WTC11 (cell line): Measurements from ENCODE around the gene TTC7B. TPM values are rescaled to one million over a fixed set of nuclear protein-coding genes. Genes with fewer than 3 reads are reported as not detected.

ENCODE experiments used
- ATAC-seq: fragments of 200-7000 bp; cut with Tn5 transposase; 2 replicates; pipeline ENCODE4 v1.10.0; 2021; ENCODE audit warnings: mild to moderate bottlenecking, moderate library complexity
- CTCF ChIA-PET: fragments of 300-600 bp; sonication (Branson Sonifier 250); formaldehyde crosslinking; loops from one replicate; lab custom pipeline; 2021; ENCODE audit warnings: antibody characterized with exemption; lab: Charles Lee
- POLR2A ChIA-PET: fragments of 350-600 bp; sonication (Branson Sonifier 250); formaldehyde crosslinking; loops from one replicate; lab custom pipeline; 2021; ENCODE audit warnings: antibody characterized with exemption; lab: Charles Lee
- DNase-seq: peaks from one replicate; pipeline ENCODE4 v3.0.0; 2021; ENCODE audit warnings: low spot score
- H3K27ac Mint-ChIP-seq: 2 replicates; pipeline ENCODE4 v1.8.0; 2021; ENCODE audit warnings: mixed read lengths
- H3K27me3 Mint-ChIP-seq: 2 replicates; pipeline ENCODE4 v1.8.0; 2021; ENCODE audit warnings: low read depth, mild to moderate bottlenecking, moderate library complexity, mixed read lengths
- H3K36me3 Mint-ChIP-seq: 2 replicates; pipeline ENCODE4 v1.8.0; 2021; ENCODE audit warnings: mixed read lengths
- H3K4me1 Mint-ChIP-seq: 2 replicates; pipeline ENCODE4 v1.8.0; 2022; ENCODE audit warnings: mixed read lengths
- H3K4me3 Mint-ChIP-seq: 2 replicates; pipeline ENCODE4 v1.8.0; 2021; ENCODE audit warnings: mild to moderate bottlenecking, moderate library complexity, mixed read lengths
- H3K9me3 Mint-ChIP-seq: 2 replicates; pipeline ENCODE4 v1.8.0; 2021; ENCODE audit warnings: mixed read lengths
- CREB1 ChIP-seq: sonication (generic); formaldehyde crosslinking; IDR thresholded peaks from 2 replicates; pipeline ENCODE4 v1.8.0; 2023; ENCODE audit warnings: mild to moderate bottlenecking, missing genetic modification reagents
- ELF4 ChIP-seq: sonication (generic); formaldehyde crosslinking; IDR thresholded peaks from 2 replicates; pipeline ENCODE4 v1.8.1; 2022; ENCODE audit warnings: low read depth, mild to moderate bottlenecking, moderate library complexity, missing genetic modification reagents
- ESRRA ChIP-seq: sonication (generic); formaldehyde crosslinking; IDR thresholded peaks from 2 replicates; pipeline ENCODE4 v1.8.1; 2022; ENCODE audit warnings: mild to moderate bottlenecking, missing genetic modification reagents, borderline replicate concordance
- FOXJ3 ChIP-seq: sonication (generic); formaldehyde crosslinking; IDR thresholded peaks from 2 replicates; pipeline ENCODE4 v1.9.0; 2021; ENCODE audit warnings: missing genetic modification reagents, mild to moderate bottlenecking, borderline replicate concordance
- HMGXB4 ChIP-seq: sonication (generic); formaldehyde crosslinking; IDR thresholded peaks from 2 replicates; pipeline ENCODE4 v1.8.1; 2023; ENCODE audit warnings: mild to moderate bottlenecking, moderate library complexity, missing genetic modification reagents
- KAT7 ChIP-seq: sonication (generic); formaldehyde crosslinking; IDR thresholded peaks from 2 replicates; pipeline ENCODE4 v1.8.1; 2023; ENCODE audit warnings: missing genetic modification reagents, mild to moderate bottlenecking, borderline replicate concordance
- MAX ChIP-seq: sonication (generic); formaldehyde crosslinking; IDR thresholded peaks from 2 replicates; pipeline ENCODE4 v1.8.0; 2022; ENCODE audit warnings: mild to moderate bottlenecking, missing genetic modification reagents
- MXD4 ChIP-seq: fragments of 250-450 bp; sonication (Bioruptor Pico); IDR thresholded peaks from 2 replicates; pipeline ENCODE4 v1.8.0; 2021; ENCODE audit warnings: mild to moderate bottlenecking, moderate library complexity, borderline replicate concordance
- NFYB ChIP-seq: sonication (generic); formaldehyde crosslinking; conservative IDR thresholded peaks from 2 replicates; pipeline ENCODE4 v1.8.0; 2022; ENCODE audit warnings: low read depth, missing genetic modification reagents
- PRDM15 ChIP-seq: sonication (generic); formaldehyde crosslinking; IDR thresholded peaks from 2 replicates; pipeline ENCODE4 v1.8.0; 2022; ENCODE audit warnings: missing genetic modification reagents
- RORB ChIP-seq: fragments of 250-450 bp; sonication (Bioruptor Pico); IDR thresholded peaks from 2 replicates; pipeline ENCODE4 v1.9.0; 2021; ENCODE audit warnings: mild to moderate bottlenecking
- STAT6 ChIP-seq: sonication (generic); formaldehyde crosslinking; conservative IDR thresholded peaks from 2 replicates; pipeline ENCODE4 v1.8.1; 2023; ENCODE audit warnings: mild to moderate bottlenecking, low read depth, missing genetic modification reagents, moderate library complexity
- TEAD1 ChIP-seq: sonication (generic); formaldehyde crosslinking; IDR thresholded peaks from 2 replicates; pipeline ENCODE4 v1.8.0; 2022; ENCODE audit warnings: mild to moderate bottlenecking, missing genetic modification reagents
- ZMAT4 ChIP-seq: fragments of 250-450 bp; sonication (Bioruptor Pico); IDR thresholded peaks from 2 replicates; pipeline ENCODE4 v1.9.0; 2021; ENCODE audit warnings: mild to moderate bottlenecking
- ZNF121 ChIP-seq: sonication (generic); formaldehyde crosslinking; IDR thresholded peaks from 2 replicates; pipeline ENCODE4 v1.8.0; 2023; ENCODE audit warnings: missing genetic modification reagents
- ZNF219 ChIP-seq: sonication (generic); formaldehyde crosslinking; IDR thresholded peaks from 2 replicates; pipeline ENCODE4 v1.8.0; 2023; ENCODE audit warnings: missing genetic modification reagents, mild to moderate bottlenecking, borderline replicate concordance
- ZNF263 ChIP-seq: sonication (generic); formaldehyde crosslinking; IDR thresholded peaks from 2 replicates; pipeline ENCODE4 v1.8.1; 2022; ENCODE audit warnings: low read depth, mild to moderate bottlenecking, moderate library complexity, missing genetic modification reagents
- total RNA-seq: library from RNA; stranded (reverse); gene quantifications from 3 replicates; pipeline ENCODE4 v1.2.3, GENCODE V29; 2021

The TTC7B gene
- total RNA-seq, 1 experiment from 2014 or later = 27.6 TPM

GRCh38 chr14:90544566-90544965 is 271.7 kb downstream of the TTC7B start:
- no peak for DNase-seq
- H3K27me3 Mint-ChIP-seq = no peaks in the 10 kb centered on the region
- no peak overlapping the region for H3K27ac Mint-ChIP-seq
- TF ChIP-seq RORB (CRISPR knock-in tag) = no peak
- no peak for TF ChIP-seq NFYB (CRISPR knock-in tag)
- TF ChIP-seq FOXJ3 (CRISPR knock-in tag) = no peak
- TF ChIP-seq ZNF263 (CRISPR knock-in tag) = no peak
- no peak for TF ChIP-seq STAT6 (CRISPR knock-in tag)
- no peak for TF ChIP-seq ESRRA (CRISPR knock-in tag)
- no peak for TF ChIP-seq MAX
- no peak for TF ChIP-seq KAT7 (CRISPR knock-in tag)
- TF ChIP-seq PRDM15 (CRISPR knock-in tag) = no peak
- no peak for TF ChIP-seq TEAD1 (CRISPR knock-in tag)
- TF ChIP-seq ELF4 (CRISPR knock-in tag) = no peak
- no peak for TF ChIP-seq ZNF121 (CRISPR knock-in tag)
- no peak for TF ChIP-seq ZMAT4 (CRISPR knock-in tag)
- TF ChIP-seq ZNF219 (CRISPR knock-in tag) = no peak
- TF ChIP-seq CREB1 (CRISPR knock-in tag) = no peak
- TF ChIP-seq HMGXB4 = no peak
- TF ChIP-seq, all 79 proteins: peak for 0
- Mint-ChIP-seq H3K4me1 (peaks cover 13% of the 10 kb centered on the region), H3K36me3 (no peaks in the 10 kb centered on the region), H3K9me3 (no peaks in the 10 kb centered on the region), H3K4me3 (no peak overlapping the region)
- CTCF ChIA-PET = interaction anchor here (1.3 kb wide), 1 partner anchor 35 kb away, joined by 4 read pairs; no protein-coding TSS in a partner anchor
- POLR2A ChIA-PET = no interaction called here
- no peak for ATAC-seq

GRCh38 chr14:90543876-90544275 is 272.4 kb downstream of the TTC7B start:
- DNase-seq (no peak), ATAC-seq (no peak)
- POLR2A ChIA-PET = no interaction called here
- Mint-ChIP-seq H3K27me3 (no peaks in the 10 kb centered on the region), H3K36me3 (no peaks in the 10 kb centered on the region), H3K4me3 (no peak overlapping the region), H3K27ac (no peak overlapping the region), H3K9me3 (no peaks in the 10 kb centered on the region), H3K4me1 (peaks cover 13% of the 10 kb centered on the region)
- CTCF ChIA-PET = interaction anchor here (0.7 to 1.0 kb wide), 2 partner anchors 12 to 30 kb away, joined by 3 read pairs; no protein-coding TSS in a partner anchor
- no peak for TF ChIP-seq MXD4
